ENCODE results near the gene METTL24. TPM values are rescaled to one million over a fixed set of nuclear protein-coding genes. Genes with fewer than 3 reads are reported as not detected.

Gene METTL24
- total RNA-seq, 6 donors from 2014 or later, result 0.78 to 2.7 (median 1.8) TPM; not detected in 1

DNA sequence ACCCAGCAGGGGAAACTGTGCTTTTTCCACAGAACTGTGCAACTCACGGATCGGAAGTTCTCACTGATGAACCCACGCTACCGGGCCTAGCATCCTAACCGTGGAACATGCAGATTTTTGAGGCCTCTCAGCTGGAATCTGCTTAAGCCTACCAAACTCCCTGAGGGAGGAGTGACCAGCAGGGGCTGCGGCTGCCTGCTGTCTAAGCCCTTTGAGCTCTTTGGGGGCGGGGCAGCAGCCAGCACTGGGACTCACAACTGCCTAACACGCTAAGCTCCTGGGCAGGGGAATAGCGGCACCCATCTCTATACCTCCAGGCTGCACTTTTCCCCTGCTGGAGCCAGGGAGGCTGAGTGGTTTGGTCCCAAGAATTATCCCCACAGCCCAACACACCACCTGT lies 20.4 kb upstream of the METTL24 start:
- Histone ChIP-seq H3K4me3 (no peak overlapping the region), H3K27me3 (no peaks in the 10 kb centered on the region), H3K9me3 (no peaks in the 10 kb centered on the region), H3K36me3 (no peaks in the 10 kb centered on the region), H3K27ac (no peak overlapping the region), H3K4me1 (no peaks in the 10 kb centered on the region)
- WGBS, 2 donors, result 84 to 98% methylated on average over 7 to 9 of the region's 9 CpGs
- ATAC-seq (ENCODE audit: low FRiP score in 2 of 2) (no peak), DNase-seq (no peak)
- no peak for TF ChIP-seq POLR2A (IDR thresholded peaks at IDR 0.05)
- no peak for TF ChIP-seq EP300 (IDR thresholded peaks at IDR 0.05)
- TF ChIP-seq POLR2AphosphoS5 (IDR thresholded peaks at IDR 0.05), result no peak
- TF ChIP-seq, protein P1, sequence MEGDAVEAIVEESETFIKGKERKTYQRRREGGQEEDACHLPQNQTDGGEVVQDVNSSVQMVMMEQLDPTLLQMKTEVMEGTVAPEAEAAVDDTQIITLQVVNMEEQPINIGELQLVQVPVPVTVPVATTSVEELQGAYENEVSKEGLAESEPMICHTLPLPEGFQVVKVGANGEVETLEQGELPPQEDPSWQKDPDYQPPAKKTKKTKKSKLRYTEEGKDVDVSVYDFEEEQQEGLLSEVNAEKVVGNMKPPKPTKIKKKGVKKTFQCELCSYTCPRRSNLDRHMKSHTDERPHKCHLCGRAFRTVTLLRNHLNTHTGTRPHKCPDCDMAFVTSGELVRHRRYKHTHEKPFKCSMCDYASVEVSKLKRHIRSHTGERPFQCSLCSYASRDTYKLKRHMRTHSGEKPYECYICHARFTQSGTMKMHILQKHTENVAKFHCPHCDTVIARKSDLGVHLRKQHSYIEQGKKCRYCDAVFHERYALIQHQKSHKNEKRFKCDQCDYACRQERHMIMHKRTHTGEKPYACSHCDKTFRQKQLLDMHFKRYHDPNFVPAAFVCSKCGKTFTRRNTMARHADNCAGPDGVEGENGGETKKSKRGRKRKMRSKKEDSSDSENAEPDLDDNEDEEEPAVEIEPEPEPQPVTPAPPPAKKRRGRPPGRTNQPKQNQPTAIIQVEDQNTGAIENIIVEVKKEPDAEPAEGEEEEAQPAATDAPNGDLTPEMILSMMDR (IDR thresholded peaks at IDR 0.05), result no peak

GRCh38 chr6:110369066-110369465 lies 10.9 kb upstream of the METTL24 start:
- H3K27ac ChIP-seq, result no peak overlapping the region
- no peak for DNase-seq
- no peak for ATAC-seq (ENCODE audit: low FRiP score in 2 of 2)
- no peaks in the 10 kb centered on the region for H3K36me3 ChIP-seq
- H3K27me3 ChIP-seq, result no peaks in the 10 kb centered on the region
- 59 to 63% methylated on average over 4 of the region's 4 CpGs for WGBS, 2 donors
- no peaks in the 10 kb centered on the region for H3K4me1 ChIP-seq
- TF ChIP-seq POLR2A (IDR thresholded peaks at IDR 0.05) (no peak), POLR2AphosphoS5 (IDR thresholded peaks at IDR 0.05) (no peak)
- TF ChIP-seq, protein P1 (IDR thresholded peaks at IDR 0.05), result no peak
- H3K9me3 ChIP-seq, result no peaks in the 10 kb centered on the region
- H3K4me3 ChIP-seq, result no peak overlapping the region

GRCh38 chr6:110368284-110368683 lies 10.1 kb upstream of the METTL24 start:
- no peaks in the 10 kb centered on the region for H3K9me3 ChIP-seq
- 72 to 79% methylated on average over 2 of the region's 2 CpGs for whole genome bisulfite sequencing, 2 donors
- H3K36me3 ChIP-seq, result no peaks in the 10 kb centered on the region
- TF ChIP-seq, protein P1 (IDR thresholded peaks at IDR 0.05), result no peak
- TF ChIP-seq EP300 (IDR thresholded peaks at IDR 0.05) (no peak), POLR2AphosphoS5 (IDR thresholded peaks at IDR 0.05) (no peak), POLR2A (IDR thresholded peaks at IDR 0.05) (no peak)
- H3K4me3 ChIP-seq, result no peak overlapping the region
- no peaks in the 10 kb centered on the region for H3K4me1 ChIP-seq
- no peaks in the 10 kb centered on the region for H3K27me3 ChIP-seq
- DNase-seq (no peak), ATAC-seq (ENCODE audit: low FRiP score in 2 of 2) (no peak)
- no peak overlapping the region for H3K27ac ChIP-seq

GRCh38 chr6:110367825-110368224 lies 9.7 kb upstream of the METTL24 start:
- no peak overlapping the region for H3K4me3 ChIP-seq
- WGBS, 2 donors, result 77 to 96% methylated on average over 1 of the region's 1 CpG
- H3K9me3 ChIP-seq, result no peaks in the 10 kb centered on the region
- DNase-seq (no peak), ATAC-seq (ENCODE audit: low FRiP score in 2 of 2) (no peak)
- no peaks in the 10 kb centered on the region for H3K4me1 ChIP-seq
- no peak overlapping the region for H3K27ac ChIP-seq
- no peaks in the 10 kb centered on the region for H3K36me3 ChIP-seq
- no peaks in the 10 kb centered on the region for H3K27me3 ChIP-seq
- TF ChIP-seq, protein P1 (IDR thresholded peaks at IDR 0.05), result no peak
- no peak for TF ChIP-seq EP300 (IDR thresholded peaks at IDR 0.05)
- no peak for TF ChIP-seq POLR2A (IDR thresholded peaks at IDR 0.05)
- no peak for TF ChIP-seq POLR2AphosphoS5 (IDR thresholded peaks at IDR 0.05)

DNA sequence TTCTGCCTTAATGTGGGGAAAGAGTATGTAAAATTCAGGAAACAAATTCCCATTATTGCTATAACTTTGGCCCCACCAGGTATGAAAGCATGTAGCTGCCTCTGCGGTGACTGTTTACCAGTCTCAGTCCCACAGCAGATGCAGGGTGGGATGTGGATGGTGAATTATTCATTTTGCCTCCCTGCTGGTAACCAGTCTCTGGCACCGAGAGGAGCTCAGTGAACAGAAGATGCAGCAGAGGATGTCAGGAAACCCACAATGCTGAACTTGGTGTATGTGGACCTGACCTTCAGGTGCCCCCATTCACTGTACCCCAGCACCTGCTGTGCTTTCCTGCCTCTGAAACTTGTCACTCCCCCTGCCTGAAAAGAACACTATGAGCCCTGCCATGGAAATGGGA lies 8.8 kb upstream of the METTL24 start:
- TF ChIP-seq, protein P1 (IDR thresholded peaks at IDR 0.05), result no peak
- ATAC-seq (ENCODE audit: low FRiP score in 2 of 2) (no peak), DNase-seq (no peak)
- Histone ChIP-seq H3K9me3 (no peaks in the 10 kb centered on the region), H3K27me3 (no peaks in the 10 kb centered on the region), H3K27ac (no peak overlapping the region), H3K4me3 (no peak overlapping the region), H3K36me3 (no peaks in the 10 kb centered on the region), H3K4me1 (no peaks in the 10 kb centered on the region)
- 78 to 83% methylated on average over 2 of the region's 2 CpGs for WGBS, 2 donors
